A549 (cell line): ENCODE measurements around the gene RPL37.

Experiments
- CHD4 ChIP-seq: fragments of 200-600 bp; sonication (generic); IDR thresholded peaks from 2 replicates; pipeline ENCODE4 v1.6.1; 2016; ENCODE audit warnings: antibody characterized with exemption, mild to moderate bottlenecking, borderline replicate concordance
- EP300 ChIP-seq, 2 experiments: fragments of >200 bp; sonication (Bioruptor Twin); formaldehyde crosslinking; IDR thresholded peaks; 2 replicates in 1 of 2; 3 replicates in 1 of 2; pipeline ENCODE4 v1.6.1; 2016 to 2017
- KDM1A ChIP-seq: fragments of 200-600 bp; sonication (generic); IDR thresholded peaks from 2 replicates; pipeline ENCODE4 v1.6.1; 2016; ENCODE audit warnings: low read depth, mild to moderate bottlenecking
- MAFK ChIP-seq: fragments of 450-650 bp; IDR thresholded peaks from 2 replicates; pipeline ENCODE4 v1.6.1; 2014; ENCODE audit not compliant: partially characterized antibody
- MYC ChIP-seq: IDR thresholded peaks from 2 replicates; pipeline ENCODE4 v1.6.1; 2012; ENCODE audit warnings: mild to moderate bottlenecking, inconsistent platforms, low read length, improper control_type of control experiment, borderline replicate concordance
- POLR2A ChIP-seq: IDR thresholded peaks from 2 replicates; pipeline ENCODE4 v1.6.1; 2012; ENCODE audit warnings: mild to moderate bottlenecking, low read length
- RCOR1 ChIP-seq: fragments of 150-350 bp; IDR thresholded peaks from 2 replicates; pipeline ENCODE4 v1.6.1; 2014; ENCODE audit warnings: antibody characterized with exemption, low read length, low read depth
- RFX5 ChIP-seq: fragments of 450-650 bp; IDR thresholded peaks from 2 replicates; pipeline ENCODE4 v1.7.1; 2014; ENCODE audit warnings: antibody characterized with exemption, mild to moderate bottlenecking, moderate library complexity
- SMC3 ChIP-seq: fragments of >200 bp; sonication (Bioruptor Twin); formaldehyde crosslinking; IDR thresholded peaks from 3 replicates; pipeline ENCODE4 v1.6.1; 2018; ENCODE audit warnings: inconsistent platforms
- ZFP36 ChIP-seq: fragments of 450-650 bp; IDR thresholded peaks from 2 replicates; pipeline ENCODE4 v1.6.1; 2014; ENCODE audit warnings: borderline replicate concordance; ENCODE audit not compliant: partially characterized antibody
- TF ChIP-seq, protein P1 (sequence below): fragments of >200 bp; sonication (Bioruptor Twin); formaldehyde crosslinking; IDR thresholded peaks from 3 replicates; pipeline ENCODE4 v1.5.1; 2016
- TF ChIP-seq, protein P2 (sequence below): fragments of 150-350 bp; IDR thresholded peaks from 2 replicates; pipeline ENCODE4 v1.6.1; 2014; ENCODE audit warnings: low read depth, mild to moderate bottlenecking, low read length
- TF ChIP-seq, protein P3 (sequence below): IDR thresholded peaks from 2 replicates; pipeline ENCODE4 v1.6.1; 2012
- TF ChIP-seq, protein P4 (sequence below): fragments of 450-650 bp; IDR thresholded peaks from 2 replicates; pipeline ENCODE4 v1.6.1; 2014; ENCODE audit warnings: antibody characterized with exemption

DNA sequence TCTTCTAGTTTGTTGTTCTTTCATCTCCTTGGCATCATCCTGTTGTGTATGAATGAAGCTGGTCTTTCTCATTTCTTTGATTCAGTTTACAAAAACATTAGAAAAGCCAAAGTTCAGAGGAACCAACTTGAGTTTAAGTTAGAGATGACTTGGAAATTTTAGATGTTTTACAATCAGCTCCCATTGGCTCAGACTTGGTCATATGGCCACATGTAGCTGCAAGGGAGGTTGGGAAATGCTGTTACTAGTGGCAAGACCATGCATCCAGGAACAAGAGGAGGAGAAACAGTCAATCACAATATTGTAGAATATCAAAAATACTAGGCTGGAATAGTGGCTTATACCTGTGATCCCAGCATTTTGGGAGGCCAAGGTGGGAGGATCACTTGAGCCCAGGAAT lies 25.7 kb upstream of the RPL37 start:
- TF ChIP-seq, protein P1, sequence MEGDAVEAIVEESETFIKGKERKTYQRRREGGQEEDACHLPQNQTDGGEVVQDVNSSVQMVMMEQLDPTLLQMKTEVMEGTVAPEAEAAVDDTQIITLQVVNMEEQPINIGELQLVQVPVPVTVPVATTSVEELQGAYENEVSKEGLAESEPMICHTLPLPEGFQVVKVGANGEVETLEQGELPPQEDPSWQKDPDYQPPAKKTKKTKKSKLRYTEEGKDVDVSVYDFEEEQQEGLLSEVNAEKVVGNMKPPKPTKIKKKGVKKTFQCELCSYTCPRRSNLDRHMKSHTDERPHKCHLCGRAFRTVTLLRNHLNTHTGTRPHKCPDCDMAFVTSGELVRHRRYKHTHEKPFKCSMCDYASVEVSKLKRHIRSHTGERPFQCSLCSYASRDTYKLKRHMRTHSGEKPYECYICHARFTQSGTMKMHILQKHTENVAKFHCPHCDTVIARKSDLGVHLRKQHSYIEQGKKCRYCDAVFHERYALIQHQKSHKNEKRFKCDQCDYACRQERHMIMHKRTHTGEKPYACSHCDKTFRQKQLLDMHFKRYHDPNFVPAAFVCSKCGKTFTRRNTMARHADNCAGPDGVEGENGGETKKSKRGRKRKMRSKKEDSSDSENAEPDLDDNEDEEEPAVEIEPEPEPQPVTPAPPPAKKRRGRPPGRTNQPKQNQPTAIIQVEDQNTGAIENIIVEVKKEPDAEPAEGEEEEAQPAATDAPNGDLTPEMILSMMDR, result no peak
- TF ChIP-seq RFX5, result no peak
- no peak for TF ChIP-seq SMC3
- TF ChIP-seq, protein P2, sequence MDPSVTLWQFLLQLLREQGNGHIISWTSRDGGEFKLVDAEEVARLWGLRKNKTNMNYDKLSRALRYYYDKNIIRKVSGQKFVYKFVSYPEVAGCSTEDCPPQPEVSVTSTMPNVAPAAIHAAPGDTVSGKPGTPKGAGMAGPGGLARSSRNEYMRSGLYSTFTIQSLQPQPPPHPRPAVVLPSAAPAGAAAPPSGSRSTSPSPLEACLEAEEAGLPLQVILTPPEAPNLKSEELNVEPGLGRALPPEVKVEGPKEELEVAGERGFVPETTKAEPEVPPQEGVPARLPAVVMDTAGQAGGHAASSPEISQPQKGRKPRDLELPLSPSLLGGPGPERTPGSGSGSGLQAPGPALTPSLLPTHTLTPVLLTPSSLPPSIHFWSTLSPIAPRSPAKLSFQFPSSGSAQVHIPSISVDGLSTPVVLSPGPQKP, result no peak
- no peak for TF ChIP-seq ZFP36
- TF ChIP-seq MAFK, result no peak
- no peak for TF ChIP-seq EP300 (IDR thresholded peaks at IDR 0.05)
- no peak for TF ChIP-seq CHD4
- TF ChIP-seq, protein P3, sequence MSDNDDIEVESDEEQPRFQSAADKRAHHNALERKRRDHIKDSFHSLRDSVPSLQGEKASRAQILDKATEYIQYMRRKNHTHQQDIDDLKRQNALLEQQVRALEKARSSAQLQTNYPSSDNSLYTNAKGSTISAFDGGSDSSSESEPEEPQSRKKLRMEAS, result no peak
- TF ChIP-seq MYC, result no peak
- no peak for TF ChIP-seq RCOR1
- TF ChIP-seq, protein P4, sequence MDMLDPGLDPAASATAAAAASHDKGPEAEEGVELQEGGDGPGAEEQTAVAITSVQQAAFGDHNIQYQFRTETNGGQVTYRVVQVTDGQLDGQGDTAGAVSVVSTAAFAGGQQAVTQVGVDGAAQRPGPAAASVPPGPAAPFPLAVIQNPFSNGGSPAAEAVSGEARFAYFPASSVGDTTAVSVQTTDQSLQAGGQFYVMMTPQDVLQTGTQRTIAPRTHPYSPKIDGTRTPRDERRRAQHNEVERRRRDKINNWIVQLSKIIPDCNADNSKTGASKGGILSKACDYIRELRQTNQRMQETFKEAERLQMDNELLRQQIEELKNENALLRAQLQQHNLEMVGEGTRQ, result no peak
- no peak for TF ChIP-seq POLR2A
- no peak for TF ChIP-seq KDM1A
